Fibroblast of villous mesenchyme (primary cell): ENCODE results near the gene ASB10. TPM values are rescaled to one million over a fixed set of nuclear protein-coding genes. Genes with fewer than 3 reads are reported as not detected.

ENCODE experiments used
- DNase-seq: peaks from one replicate; pipeline ENCODE4 v3.0.0-alpha.2; 2010; ENCODE audit warnings: low read depth
- H3K4me3 ChIP-seq: 2 replicates; pipeline ENCODE4 v1.5.1; 2011; ENCODE audit warnings: low read depth, mild to moderate bottlenecking, low read length
- CTCF ChIP-seq: IDR thresholded peaks from 2 replicates; pipeline ENCODE4 v1.5.1; 2012; ENCODE audit warnings: low read depth, mild to moderate bottlenecking, low read length; ENCODE audit not compliant: insufficient read depth
- total RNA-seq: library from RNA; depleted of rRNA; stranded (reverse); fragments of >200 nt; gene quantifications from 2 replicates; pipeline ENCODE4 v1.2.3, GENCODE V29; 2012

Gene ASB10
- total RNA-seq, 1 donor = not detected

- H3K4me3 ChIP-seq = no peak overlapping the region
- TF ChIP-seq CTCF = no peak
- no peak for DNase-seq
Measured at GRCh38 chr7:151189038-151189437, 2.0 kb upstream of the ASB10 start.

GRCh38 chr7:151188252-151188542, 1.1 kb upstream of the ASB10 start:
- DNase-seq = no peak
- no peak for TF ChIP-seq CTCF
- H3K4me3 ChIP-seq = no peak overlapping the region

DNA sequence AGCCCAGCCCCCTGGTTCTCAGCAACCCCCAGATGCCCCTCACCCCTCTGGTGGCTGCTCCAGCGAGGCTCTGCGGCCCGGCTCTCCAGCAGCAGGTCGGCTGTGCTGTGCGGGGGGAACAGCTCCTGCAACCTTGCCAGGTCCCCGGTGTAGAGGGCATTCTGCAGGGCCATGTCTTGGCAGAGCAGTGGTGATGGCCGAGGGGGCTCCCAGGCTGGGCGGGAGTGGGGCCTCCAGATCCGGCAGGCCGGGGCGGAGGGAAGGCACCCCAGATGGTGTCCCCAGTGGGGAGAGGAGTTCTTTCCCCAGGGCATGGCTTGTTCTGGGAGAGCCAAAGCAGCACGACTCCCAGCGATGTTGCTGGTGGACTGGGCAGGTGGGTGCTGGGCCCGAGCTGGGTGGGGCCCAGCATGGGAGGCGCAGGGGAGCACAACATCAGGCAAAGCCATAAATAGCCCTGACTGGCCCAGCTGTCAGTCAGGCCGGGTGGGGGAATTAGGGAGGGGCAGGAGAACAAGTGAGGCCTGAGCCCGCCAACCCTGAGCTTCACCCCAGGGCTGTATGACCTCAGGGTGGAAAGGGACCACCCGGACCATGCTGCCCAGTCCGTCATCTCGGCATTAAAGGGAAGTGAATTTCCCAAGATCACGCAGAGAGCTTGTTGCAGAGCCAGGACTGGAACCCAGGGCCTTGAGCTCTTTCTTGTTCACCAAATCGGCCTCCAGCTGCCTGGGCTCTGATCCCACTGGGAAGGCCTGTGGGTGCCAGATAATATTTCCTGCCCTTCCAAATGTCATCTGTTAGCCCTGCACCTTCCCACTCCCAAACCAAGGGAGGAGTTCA, 580 bp upstream of the ASB10 start:
- DNase-seq = no peak
- no peak overlapping the region for H3K4me3 ChIP-seq
- no peak for TF ChIP-seq CTCF

DNA sequence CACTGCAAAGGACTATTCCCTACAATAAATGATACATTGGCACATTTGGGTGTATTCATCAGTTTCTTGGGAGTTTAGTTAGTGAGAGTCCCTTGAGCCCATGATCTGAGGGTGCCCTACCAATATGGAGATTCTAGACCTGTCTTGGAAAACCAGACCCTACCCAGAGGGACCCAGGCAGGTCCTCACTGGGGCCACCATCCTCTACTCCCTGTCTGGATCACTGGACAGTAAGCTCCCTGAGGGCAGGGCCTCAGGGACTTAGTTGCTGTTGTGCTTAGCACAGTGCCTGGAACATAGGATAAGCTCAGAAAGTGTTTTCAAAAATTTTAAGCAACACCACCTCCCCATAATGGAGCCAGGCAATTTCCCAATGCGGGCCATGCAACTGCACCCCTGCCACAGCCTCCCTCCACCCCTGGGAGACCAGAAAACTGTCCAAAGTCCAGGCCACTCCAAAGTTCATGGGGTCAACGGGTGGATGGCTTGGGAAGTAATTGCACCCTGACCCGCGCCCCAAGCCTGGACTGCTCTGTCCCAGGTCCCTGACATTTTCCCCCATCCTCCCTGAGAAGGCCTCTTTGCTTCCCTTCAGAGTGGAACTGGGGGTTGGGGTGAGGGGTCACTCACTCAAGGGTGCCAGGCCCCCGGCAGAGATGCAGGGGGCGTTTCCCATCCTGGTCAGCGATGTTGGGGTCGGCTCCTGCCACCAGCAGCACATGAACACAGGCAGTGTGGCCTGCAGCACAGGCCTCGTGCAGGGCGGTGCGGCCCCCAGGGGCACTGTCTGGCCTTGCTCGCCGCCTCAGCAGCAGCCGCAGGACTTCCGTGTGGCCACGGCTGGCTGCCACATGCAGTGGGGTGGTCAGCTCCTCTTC, 1.0 kb downstream of the ASB10 start:
- H3K4me3 ChIP-seq = no peak overlapping the region
- TF ChIP-seq CTCF = no peak
- DNase-seq = no peak

- no peak overlapping the region for H3K4me3 ChIP-seq
- DNase-seq = no peak
- TF ChIP-seq CTCF = no peak
Measured at GRCh38 chr7:151181011-151181431, 6.0 kb downstream of the ASB10 start.

- H3K4me3 ChIP-seq = no peak overlapping the region
- TF ChIP-seq CTCF = no peak
- DNase-seq = no peak
Measured at GRCh38 chr7:151179946-151180345, 7.1 kb downstream of the ASB10 start.
